ENCODE measurements around the gene CROT.
A peak's percentile ranks its signal among the peaks of the same experiment; 100 is the strongest.
"Not testable (repeated sequence)": the region's sequence is repeated elsewhere in the genome, so short reads cannot be mapped to it uniquely, and the experiment has no call there.

CROT gene, protein sequence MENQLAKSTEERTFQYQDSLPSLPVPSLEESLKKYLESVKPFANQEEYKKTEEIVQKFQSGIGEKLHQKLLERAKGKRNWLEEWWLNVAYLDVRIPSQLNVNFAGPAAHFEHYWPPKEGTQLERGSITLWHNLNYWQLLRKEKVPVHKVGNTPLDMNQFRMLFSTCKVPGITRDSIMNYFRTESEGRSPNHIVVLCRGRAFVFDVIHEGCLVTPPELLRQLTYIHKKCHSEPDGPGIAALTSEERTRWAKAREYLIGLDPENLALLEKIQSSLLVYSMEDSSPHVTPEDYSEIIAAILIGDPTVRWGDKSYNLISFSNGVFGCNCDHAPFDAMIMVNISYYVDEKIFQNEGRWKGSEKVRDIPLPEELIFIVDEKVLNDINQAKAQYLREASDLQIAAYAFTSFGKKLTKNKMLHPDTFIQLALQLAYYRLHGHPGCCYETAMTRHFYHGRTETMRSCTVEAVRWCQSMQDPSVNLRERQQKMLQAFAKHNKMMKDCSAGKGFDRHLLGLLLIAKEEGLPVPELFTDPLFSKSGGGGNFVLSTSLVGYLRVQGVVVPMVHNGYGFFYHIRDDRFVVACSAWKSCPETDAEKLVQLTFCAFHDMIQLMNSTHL

DNA sequence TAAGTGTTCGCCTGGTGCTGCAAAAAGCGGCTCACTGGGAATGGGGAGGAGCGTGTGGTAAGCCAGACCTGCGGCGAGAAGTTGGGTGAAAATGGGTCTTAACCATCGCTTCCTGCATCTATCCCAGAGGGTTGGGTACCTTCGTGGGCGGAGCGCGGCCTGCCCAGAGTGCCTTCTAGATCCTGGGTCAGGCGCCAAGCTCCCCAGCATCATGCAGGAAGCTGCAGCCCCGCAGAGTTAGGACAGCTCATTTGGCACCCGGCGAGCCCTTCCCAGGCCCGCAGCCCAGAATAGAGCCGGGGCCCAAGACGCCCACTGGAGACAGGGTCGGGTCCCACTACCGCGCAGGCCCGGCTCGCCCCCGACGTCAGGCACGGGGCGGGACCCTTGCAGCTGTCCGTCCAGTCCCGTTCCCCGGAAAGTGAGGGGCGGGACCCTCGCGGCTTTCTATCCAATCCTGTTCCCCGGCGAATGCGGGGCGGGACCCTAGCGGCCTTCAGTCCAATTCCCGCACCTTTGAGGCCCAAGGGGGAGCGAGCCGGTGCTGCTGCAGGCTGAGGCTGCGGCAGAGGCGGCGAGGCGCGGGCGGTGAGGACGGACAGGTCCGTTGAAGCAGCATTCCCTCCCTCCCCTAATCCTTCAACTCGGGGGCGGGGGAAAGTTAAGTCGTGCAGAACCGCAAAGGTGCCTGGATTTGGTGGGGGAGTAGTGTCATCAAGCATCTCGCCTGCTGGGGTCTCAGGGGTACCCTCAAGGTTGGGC is at the start of gene CROT:
CROT (plus strand) TSS at position 499 of the 762 bp plus-strand sequence. CDS start 3,405 bp downstream, outside the sequence.
- peak; percentile 93 for DNase-seq

DNA sequence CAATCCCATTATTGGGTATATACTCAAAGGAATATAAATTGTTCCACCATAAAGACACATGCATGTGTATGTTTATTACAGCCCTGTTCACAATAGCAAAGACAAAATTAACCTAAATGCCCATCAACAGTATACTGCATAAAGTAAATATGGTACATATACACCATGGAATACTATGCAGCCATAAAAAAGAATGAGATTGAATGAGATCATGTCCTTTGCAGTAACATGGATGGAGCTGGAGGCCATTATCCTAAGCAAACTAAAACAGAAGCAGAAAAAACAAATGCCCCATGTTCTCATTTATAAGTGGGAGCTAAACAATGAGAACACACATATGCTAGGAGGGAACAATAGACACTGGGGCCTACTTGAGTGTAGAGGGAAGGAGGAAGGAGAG is 44.7 kb upstream of the CROT start:
- DNase-seq = no peak

DNA sequence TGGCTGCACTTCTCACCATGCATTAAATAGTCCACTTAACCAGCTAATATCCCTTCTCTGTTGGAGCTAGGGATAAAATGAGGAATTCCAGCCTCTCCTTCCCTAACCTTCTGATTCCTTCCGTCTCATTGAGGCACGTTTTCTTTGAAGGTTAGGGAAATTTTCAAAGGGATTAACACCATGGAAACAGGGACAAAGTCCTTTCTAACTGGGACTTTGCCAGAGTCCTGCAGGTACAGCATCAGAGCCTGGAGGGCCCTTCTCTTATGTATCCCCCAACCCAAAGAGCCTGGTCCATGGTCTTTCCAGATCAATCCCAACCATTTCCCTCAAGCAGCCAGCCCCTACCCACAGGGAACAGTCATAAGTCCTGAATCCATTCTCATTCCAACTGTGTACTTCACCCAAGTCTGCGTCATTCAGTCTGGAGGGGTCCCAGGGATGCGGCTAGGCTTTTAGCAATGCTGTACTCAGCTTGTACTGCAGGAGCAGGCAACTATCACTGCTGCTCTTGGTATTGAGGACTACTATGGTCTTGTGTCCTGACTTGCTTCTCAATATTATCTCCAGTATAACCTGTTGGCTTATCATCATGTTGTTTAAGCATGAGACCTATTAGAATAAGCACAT is 34.6 kb upstream of the CROT start:
- DNase-seq = no peak

DNA sequence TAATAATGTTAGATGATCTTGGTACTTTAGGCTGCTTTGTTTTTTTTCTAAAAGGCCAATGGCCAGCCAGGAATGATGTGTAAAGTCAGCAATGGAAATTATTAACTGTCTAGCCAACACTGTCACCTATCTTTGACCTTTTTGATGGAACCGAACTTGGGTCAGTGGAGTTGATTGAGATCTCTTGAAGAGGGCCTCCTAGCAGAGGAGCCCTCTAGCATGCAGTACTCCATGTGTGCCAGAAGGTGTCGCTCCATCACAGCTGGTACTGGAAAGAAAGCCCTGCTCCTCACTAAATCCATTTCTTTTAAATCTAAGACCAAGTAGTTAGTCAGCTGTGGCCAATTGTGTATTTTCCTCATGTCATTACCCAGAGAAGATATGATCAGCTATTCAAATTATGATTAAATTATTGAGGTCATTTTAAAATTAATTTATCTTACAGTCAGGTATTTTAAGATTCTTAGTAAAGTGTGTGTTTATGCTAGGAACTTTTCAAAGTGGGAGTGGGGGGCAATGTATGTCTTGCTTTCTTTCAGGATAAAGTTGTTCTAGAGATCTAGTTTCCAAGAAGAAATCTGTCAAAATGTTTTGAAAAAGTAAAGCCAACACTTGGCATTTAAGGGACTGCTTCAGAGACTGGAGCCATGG is 33.1 kb upstream of the CROT start:
- peak; percentile 35 for DNase-seq

DNA sequence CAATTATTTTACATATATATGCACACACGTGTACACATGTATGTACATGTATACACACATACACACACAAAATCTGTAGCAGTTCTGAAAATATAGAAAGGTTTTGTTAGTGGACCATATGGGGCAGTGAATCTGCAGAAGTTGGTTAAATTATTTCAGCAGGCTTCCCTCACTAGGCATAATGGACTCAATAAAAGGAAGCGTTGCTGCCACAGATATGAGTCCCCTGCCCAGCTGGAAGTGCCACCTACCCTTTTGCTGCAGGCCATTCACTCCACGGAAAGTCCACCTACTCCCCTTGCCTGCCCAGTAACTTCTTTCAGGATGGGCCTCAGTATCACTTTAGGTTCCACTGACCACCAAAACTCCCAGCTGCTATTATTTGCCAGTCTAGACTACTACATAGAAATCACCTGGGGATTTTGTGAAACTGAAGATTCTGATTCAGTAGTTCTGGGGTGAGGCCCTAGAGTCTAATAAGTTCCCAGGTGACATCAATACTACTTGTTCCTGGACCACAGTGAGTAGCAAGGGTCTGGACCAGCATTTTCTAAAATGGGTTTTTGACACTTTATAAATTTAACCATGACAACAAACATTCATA is 29.3 kb upstream of the CROT start:
- no peak for DNase-seq

DNA sequence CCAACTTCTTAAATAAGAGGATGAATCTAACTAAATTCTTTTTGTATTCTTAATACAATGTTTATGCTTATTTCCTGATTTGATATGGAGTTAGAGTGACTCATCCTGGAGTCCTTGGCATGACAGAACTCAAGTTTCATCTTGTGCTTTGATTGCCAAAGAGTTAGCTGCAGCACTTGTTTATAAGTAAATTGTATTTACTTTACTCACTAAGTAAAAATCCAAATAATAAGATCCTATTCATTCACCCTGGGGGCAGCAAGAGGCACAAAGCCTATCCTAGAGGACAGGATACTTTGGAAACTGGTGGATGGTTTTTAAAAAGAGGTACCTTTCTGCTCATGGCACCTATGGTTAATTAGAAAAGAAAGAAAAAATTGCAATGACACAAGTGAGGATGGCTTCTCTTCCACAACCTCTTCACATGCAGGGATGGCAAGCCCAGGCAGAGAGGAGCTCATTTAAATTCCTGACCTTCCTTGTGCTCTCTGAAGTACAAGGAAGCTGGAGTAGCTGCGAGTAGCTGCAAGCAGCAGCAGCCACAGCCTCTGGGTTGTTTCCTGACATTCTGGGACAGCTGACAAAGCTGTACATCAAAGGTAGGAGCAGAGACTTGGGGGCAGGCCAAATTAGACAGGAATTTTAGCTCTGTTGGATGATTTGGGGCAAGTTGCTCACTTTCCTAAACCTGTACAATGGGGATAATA is 28.5 kb upstream of the CROT start:
- no peak for DNase-seq

DNA sequence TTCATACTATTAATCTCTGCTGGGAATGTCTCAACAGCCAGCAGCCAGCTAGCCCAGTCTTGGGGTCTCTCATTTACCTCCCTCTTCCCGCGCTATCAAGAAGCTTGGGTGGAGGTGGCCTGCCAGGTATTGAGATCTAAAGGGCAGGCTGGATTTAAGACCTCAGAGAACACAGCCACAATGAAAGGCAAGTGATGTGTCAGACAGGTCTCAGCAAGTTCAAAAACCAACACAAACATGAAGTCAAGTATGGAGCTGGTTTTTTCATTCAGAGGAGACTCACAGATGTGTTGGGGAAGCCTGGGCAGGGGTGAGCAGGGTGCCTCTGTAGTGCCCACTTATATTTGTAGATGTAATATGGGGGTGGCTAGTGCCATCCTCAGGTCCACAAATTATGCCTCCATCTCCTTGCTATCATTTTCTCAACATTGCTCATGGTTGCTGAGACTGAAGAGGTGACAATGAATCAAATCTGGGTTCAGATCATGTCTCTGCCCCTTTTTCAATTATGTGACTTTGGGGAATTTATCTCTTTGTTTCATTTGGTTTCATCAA is 27.7 kb upstream of the CROT start:
- no peak for DNase-seq

DNA sequence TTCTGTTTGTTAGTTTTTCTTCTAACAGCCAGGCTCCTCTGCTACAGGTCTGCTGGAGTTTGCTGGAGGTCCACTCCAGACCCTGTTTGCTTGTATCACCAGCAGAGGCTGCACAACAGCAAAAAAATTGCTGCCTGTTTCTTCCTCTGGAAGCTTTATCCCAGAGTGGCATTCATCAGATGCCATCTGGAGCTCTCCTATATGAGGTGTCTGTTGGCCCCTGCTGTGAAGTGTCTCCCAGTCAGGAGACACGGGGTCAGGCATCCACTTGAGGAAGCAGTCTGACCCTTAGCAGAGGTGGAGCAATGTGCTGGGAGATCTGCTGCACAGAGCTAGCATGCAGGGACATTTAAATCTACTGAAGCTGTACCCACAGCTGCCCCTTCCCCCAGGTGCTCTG is 26.7 kb upstream of the CROT start:
- no peak for DNase-seq

DNA sequence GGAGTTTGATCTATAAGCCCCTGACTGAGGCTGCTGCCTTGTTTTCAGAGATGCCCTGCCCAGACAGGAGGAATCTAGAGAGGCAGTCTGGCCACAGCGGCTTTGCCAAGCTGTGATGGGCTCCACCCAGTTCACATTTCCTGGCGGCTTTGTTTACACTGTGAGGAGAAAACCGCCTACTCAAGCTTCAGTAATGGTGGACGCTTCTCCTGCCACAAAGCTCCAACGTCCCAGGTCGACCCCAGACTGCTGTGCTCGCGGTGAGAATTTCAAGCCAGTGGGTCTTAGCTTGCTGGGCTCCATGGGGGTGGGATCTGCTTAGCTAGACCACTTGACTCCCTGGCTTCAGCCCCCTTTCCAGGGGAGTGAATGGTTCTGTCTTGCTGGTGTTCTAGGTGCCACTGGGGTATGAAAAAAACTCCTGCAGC is 26.3 kb upstream of the CROT start:
- not testable (repeated sequence) for DNase-seq

DNA sequence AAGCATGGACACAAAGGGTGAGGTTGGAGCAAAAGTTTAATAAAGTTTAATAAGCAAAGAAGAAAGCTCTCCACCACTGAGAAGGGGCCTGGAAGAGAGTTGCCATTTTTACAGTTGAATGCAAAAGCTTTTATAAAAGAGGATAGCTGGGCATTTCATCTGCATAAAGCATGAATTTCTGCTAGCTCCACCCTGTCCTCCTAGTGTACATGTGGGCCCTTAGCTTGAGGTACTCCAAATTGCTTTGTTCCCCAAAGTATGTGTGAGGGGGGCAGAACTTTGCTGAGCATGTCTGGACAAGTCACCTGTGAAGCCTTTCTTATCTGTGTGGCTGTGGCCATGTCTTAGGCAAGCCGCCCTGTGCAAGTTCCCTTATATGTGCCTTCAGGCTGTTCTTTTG is 22.6 kb upstream of the CROT start:
- DNase-seq = no peak

DNA sequence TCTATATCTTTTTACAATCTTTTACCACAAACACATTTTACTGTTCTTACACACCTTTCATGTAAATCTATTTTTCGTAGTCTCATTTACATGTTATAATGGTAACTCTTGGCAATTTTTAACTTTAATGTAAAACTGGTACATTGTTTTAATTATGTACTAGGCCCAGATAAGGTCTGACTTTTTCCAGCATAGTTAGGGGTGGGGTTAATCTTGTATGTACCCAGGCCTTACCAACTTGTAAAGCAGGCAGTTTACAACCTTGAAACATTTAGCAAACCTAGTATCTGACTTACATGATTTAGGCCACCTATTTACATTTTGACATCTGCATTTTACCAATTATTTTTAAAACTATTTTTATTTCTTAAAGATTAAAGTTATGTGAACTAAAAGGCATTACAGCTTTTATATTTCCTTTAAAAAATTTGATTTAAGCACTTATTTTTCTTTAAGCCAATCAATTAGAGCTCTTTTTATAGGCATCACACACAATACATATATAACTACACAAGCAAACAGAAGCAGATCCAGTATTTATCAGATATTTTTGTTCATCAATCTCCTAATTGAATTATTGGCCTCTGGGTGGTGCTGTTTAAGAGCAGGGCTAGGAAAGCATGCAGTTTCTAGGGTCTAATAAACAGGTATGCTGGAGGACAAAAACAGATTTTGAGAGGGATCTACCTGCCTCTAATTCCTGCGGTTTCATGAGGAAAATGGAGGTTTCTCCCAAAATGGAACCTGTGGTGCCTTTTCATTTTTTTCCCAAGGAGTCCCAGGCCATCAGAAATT is 19.7 kb upstream of the CROT start:
- DNase-seq = no peak

DNA sequence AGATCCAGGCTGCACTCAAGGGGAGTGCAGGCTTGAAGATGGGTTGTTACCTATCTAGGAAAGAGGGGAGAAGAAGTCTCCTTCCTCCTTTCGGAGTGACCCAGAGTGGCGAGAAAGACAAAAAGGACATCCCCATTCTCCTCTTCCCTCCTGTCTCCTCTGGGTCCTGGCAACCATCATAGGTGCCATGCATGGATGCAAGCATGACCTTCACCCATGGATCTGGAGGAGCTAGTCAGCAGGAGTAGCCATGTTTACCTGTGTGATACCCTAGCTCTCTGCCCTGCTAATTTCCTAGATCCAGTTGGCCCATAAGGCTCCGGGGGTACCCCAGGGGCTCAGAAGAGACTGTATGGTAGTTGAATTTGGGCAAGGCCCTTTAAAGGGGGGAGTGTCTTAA is 17.2 kb upstream of the CROT start:
- DNase-seq = no peak

DNA sequence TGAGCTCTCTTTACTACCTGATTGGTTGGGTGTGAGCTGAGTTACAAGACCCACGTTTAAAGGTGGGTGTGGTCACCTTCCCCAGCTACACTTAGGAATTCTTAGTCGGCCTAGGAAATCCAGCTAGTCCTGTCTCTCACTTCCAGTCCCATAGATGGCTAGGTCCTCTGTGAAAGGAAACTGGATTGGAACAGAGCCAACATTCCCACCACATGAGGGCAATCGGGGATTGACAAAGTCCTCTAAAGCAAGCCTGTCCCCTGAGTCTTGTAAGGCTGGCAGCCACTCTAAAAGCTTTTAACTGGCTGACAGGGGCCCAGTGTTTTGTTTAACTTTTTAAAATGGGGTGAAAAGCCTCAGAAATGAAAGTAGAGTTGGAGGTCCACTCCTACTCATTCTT is 15.1 kb upstream of the CROT start:
- DNase-seq = no peak

DNA sequence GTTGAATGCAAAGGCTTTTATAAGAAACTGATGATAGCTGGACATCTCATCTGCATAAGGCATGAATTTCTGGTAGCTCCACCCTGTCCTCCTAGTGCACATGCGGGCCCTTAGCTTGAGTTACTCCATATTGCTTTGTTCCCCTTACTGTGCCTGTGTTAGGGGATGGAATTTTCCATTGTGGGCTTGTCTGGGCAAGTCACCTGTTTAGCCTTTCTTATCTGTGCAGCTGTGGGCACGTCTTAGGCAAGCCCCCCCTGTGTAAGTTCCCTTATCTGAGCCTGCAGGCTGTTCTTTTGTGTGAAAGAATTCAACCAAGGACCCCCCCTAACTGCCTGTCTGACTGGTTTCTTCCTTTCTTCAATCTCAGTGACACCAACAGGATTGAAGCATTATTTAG is 14.5 kb upstream of the CROT start:
- DNase-seq = peak; percentile 83

DNA sequence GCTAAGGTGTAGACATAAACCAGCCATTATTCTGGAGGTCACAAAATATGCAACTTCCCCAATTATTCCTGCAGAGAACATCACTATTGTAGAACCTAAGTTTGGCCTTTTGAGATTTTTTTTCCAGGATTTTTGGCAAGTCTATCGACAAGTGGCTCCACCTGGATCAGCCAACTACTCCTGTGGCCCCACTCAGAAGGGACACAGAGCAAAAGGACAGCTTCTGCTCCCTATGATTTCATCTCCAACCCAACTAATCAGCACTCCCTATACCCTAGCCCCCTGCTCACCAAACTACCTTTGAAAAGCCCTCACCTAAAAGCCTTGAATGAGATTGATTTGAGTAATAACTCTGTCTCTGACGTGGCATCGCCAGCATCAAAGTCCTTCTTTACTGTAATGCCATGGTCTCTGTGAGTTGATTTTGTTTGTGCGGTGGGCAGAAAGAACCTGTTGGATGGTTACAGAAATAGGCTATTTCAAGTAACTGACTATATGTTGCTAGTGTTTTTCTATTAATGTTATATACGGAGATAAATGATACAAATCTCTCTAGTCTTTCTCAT is 13.7 kb upstream of the CROT start:
- DNase-seq = no peak

DNA sequence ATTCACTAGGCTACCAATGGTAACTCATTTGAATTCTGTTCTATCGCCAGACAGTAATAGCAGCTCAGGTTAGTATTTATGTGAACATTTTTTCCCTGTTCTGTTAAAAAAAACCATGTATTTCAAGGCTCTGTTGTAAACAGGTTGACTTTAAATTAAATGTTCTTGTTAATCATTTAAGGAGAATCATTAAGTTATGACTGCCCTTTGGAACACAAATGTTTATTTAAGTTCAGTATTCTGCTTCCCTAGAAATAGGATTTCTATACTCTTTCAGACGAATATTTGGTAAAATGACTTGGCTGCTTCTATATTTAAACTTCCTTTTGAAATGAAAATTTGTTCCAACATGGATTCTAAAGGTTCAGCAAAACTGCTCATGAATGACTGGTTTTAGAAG is 13.1 kb upstream of the CROT start:
- no peak for DNase-seq

DNA sequence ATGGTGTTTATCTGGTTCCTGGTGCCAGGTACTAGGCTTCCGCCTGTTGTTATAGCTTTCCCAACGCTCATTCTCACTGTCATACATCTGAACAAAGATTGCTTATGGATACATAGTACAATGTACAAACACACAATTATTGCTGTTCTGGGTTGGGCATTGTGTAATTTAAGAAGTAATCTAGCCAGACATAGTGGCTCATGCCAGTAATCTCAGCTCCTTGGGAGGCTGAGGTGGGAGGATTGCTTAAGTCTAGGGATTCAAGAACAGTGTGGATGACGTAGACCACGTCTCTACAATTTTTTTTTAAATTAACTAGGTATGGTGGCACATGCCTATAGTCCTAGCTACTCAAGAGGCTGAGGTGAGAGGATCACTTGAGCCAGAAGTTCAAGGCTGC is 9.3 kb upstream of the CROT start:
- no peak for DNase-seq

DNA sequence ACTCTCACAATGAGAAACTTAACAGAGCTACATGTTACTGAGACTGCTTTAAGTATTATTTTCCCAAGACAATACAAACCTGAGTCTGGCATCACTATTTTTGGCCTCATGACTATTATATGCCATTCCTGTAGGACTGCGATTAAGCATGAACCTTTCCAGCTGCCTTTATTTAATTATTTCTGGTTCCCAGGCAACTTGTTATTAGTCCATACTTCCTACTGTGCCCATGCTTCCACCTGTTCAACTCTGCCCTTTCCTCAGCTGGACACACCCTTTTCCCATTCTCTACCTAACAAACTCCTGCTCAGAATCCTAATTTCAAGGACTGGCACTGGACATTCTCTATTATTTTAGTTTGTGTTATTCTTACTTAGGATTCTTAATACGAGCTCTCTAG is 8.1 kb upstream of the CROT start:
- DNase-seq = no peak

DNA sequence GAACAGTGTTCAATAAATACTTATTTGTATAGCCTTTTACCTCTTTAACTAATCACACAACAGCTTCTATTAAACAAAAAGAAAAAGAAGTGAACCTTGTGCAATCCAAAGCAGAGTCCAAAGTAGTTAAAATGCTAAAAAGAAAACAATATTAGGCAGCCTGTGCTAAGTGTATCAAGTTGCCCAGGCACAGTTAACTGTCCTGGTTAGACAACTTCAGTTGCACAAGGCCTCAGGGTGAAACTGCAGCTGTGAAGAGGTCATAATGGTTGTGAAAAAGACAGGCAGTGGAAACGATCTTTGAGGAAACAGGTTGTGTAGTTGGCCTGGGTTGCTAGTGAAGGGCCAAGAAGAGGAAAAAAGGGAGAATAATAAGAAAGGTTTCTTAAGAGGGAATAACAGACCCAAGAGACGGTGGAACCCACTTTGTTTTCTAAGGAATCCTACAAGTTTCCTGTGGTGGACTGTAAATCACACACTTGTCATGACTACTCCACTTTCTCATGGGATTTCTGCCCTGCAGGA is 6.0 kb upstream of the CROT start:
- no peak for DNase-seq

DNA sequence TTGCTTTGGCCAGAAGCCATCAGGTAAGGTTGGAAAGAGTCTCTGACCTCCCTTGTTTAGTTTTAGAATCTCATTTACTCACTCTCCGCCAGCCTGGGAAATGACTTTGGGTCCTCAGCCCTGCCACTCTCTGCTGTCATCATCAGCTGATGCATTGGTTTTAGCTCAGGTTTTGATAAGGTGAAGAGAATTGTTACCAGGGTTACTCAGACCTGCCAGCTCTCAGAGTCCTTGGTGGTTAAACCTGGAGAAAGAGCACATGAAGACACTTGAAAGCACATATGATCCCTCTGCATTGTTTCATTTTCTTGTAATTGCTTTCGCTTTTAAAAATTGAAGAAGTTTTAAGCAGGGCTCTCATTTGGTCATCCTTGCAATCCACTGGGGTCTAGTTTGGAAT is 4.0 kb upstream of the CROT start:
- no peak for DNase-seq
